ENCODE results near the gene CDK5R2. TPM values are rescaled to one million over a fixed set of nuclear protein-coding genes. Genes with fewer than 3 reads are reported as not detected.
A peak's percentile ranks its signal among the peaks of the same experiment; 100 is the strongest.

The CDK5R2 gene
- not detected for polyA plus RNA-seq (2013)

GRCh38 chr2:218959141-218959731 lies at the start of gene CDK5R2:
Gene CDK5R2 (plus strand): TSS chr2:218959666. CDS start chr2:218959821, 155 bp downstream.
- Histone ChIP-seq H3K27me3 (replicated peaks in 2 of 5; ENCODE audit: control insufficient read depth in 4 of 5, insufficient read depth in 5 of 5, low read length in 4 of 5) (peaks cover 11 to 96% (median 49%) of the 10 kb centered on the region in 5 experiments), H3K4me3 (ENCODE audit: control insufficient read depth in 1 of 7, extremely low read depth in 1 of 7, insufficient read depth in 4 of 7, low read depth in 2 of 7, low read length in 6 of 7) (peak within 1 kb of the TSS in 6 of 7 experiments; percentile 19 to 70 (median 48)), H3K4me1 (ENCODE audit: control extremely low read depth in 1 of 4, control insufficient read depth in 4 of 4, insufficient read depth in 4 of 4, low read length in 3 of 4) (peaks cover 0 to 24% (median 10%) of the 10 kb centered on the region in 4 experiments), H3K27ac (ENCODE audit: insufficient read depth in 1 of 2, low read depth in 1 of 2, low read length in 2 of 2, poor library complexity in 1 of 2, severe bottlenecking in 2 of 2) (no peak within 1 kb of the TSS), H3K36me3 (ENCODE audit: control insufficient read depth in 4 of 4, insufficient read depth in 4 of 4, low read length in 3 of 4) (no peaks in the 10 kb centered on the region), H3K9me3 (ENCODE audit: control extremely low read depth in 1 of 5, control insufficient read depth in 4 of 5, insufficient read depth in 2 of 5, low read depth in 1 of 5, low read length in 4 of 5) (peaks cover 0 to 4% (median 2%) of the 10 kb centered on the region in 5 experiments)
- ChIA-PET POLR2A (no interaction called here), CTCF (interaction anchor here (0.9 to 1.6 kb wide), 2 partner anchors 21 to 63 kb away, joined by 3 to 4 read pairs; no protein-coding TSS in a partner anchor)
- WGBS (ENCODE audit: insufficient coverage), result 3% methylated on average over 29 of the region's 37 CpGs
- peak; percentile 85 to 91 (median 90) for DNase-seq

GRCh38 chr2:218910741-218911140 lies 48.7 kb upstream of the CDK5R2 start:
- DNase-seq, result no peak
- ChIA-PET POLR2A (no interaction called here), CTCF (interaction anchor here (0.7 to 29.0 kb wide), 6 partner anchors 32 to 384 kb away, joined by 3 to 923 read pairs (median 3); partner anchors contain the start of gene WNT10A)
- peaks cover 0 to 15% (median 9%) of the 10 kb centered on the region in 4 experiments for H3K4me1 ChIP-seq (ENCODE audit: control extremely low read depth in 1 of 4, control insufficient read depth in 4 of 4, insufficient read depth in 4 of 4, low read length in 3 of 4)
- H3K27me3 ChIP-seq (replicated peaks in 2 of 5; ENCODE audit: control insufficient read depth in 4 of 5, insufficient read depth in 5 of 5, low read length in 4 of 5), result peaks cover 9 to 18% (median 14%) of the 10 kb centered on the region in 5 experiments
- whole genome bisulfite sequencing (ENCODE audit: insufficient coverage), result 100% methylated on average over 2 of the region's 6 CpGs
- no peak overlapping the region for H3K27ac ChIP-seq (ENCODE audit: insufficient read depth in 1 of 2, low read depth in 1 of 2, low read length in 2 of 2, poor library complexity in 1 of 2, severe bottlenecking in 2 of 2)
- H3K4me3 ChIP-seq (ENCODE audit: control insufficient read depth in 1 of 7, extremely low read depth in 1 of 7, insufficient read depth in 4 of 7, low read depth in 2 of 7, low read length in 6 of 7), result no peak overlapping the region
- no peaks in the 10 kb centered on the region for H3K36me3 ChIP-seq (ENCODE audit: control insufficient read depth in 4 of 4, insufficient read depth in 4 of 4, low read length in 3 of 4)
- no peaks in the 10 kb centered on the region for H3K9me3 ChIP-seq (ENCODE audit: control extremely low read depth in 1 of 5, control insufficient read depth in 4 of 5, insufficient read depth in 2 of 5, low read depth in 1 of 5, low read length in 4 of 5)

- no peak overlapping the region for H3K4me3 ChIP-seq (ENCODE audit: control insufficient read depth in 1 of 7, extremely low read depth in 1 of 7, insufficient read depth in 4 of 7, low read depth in 2 of 7, low read length in 6 of 7)
- DNase-seq, result no peak
- WGBS (ENCODE audit: insufficient coverage), result 100% methylated on average over 1 of the region's 1 CpG
- H3K27ac ChIP-seq (ENCODE audit: insufficient read depth in 1 of 2, low read depth in 1 of 2, low read length in 2 of 2, poor library complexity in 1 of 2, severe bottlenecking in 2 of 2), result no peak overlapping the region
- CTCF ChIA-PET, result no interaction called here
- H3K36me3 ChIP-seq (ENCODE audit: control insufficient read depth in 4 of 4, insufficient read depth in 4 of 4, low read length in 3 of 4), result no peaks in the 10 kb centered on the region
- peaks cover 0 to 16% (median 12%) of the 10 kb centered on the region in 5 experiments for H3K27me3 ChIP-seq (replicated peaks in 2 of 5; ENCODE audit: control insufficient read depth in 4 of 5, insufficient read depth in 5 of 5, low read length in 4 of 5)
- H3K9me3 ChIP-seq (ENCODE audit: control extremely low read depth in 1 of 5, control insufficient read depth in 4 of 5, insufficient read depth in 2 of 5, low read depth in 1 of 5, low read length in 4 of 5), result peaks cover 0 to 11% (median 10%) of the 10 kb centered on the region in 5 experiments
- POLR2A ChIA-PET, result no interaction called here
- no peaks in the 10 kb centered on the region for H3K4me1 ChIP-seq (ENCODE audit: control extremely low read depth in 1 of 4, control insufficient read depth in 4 of 4, insufficient read depth in 4 of 4, low read length in 3 of 4)
Observed at GRCh38 chr2:218920504-218920903, 39.0 kb upstream of the CDK5R2 start.

- ChIA-PET POLR2A (no interaction called here), CTCF (no interaction called here)
- Histone ChIP-seq H3K27me3 (replicated peaks in 2 of 5; ENCODE audit: control insufficient read depth in 4 of 5, insufficient read depth in 5 of 5, low read length in 4 of 5) (peaks cover 6 to 32% (median 19%) of the 10 kb centered on the region in 5 experiments), H3K4me3 (ENCODE audit: control insufficient read depth in 1 of 7, extremely low read depth in 1 of 7, insufficient read depth in 4 of 7, low read depth in 2 of 7, low read length in 6 of 7) (no peak overlapping the region), H3K36me3 (ENCODE audit: control insufficient read depth in 4 of 4, insufficient read depth in 4 of 4, low read length in 3 of 4) (no peaks in the 10 kb centered on the region), H3K27ac (ENCODE audit: insufficient read depth in 1 of 2, low read depth in 1 of 2, low read length in 2 of 2, poor library complexity in 1 of 2, severe bottlenecking in 2 of 2) (no peak overlapping the region), H3K4me1 (ENCODE audit: control extremely low read depth in 1 of 4, control insufficient read depth in 4 of 4, insufficient read depth in 4 of 4, low read length in 3 of 4) (no peaks in the 10 kb centered on the region), H3K9me3 (ENCODE audit: control extremely low read depth in 1 of 5, control insufficient read depth in 4 of 5, insufficient read depth in 2 of 5, low read depth in 1 of 5, low read length in 4 of 5) (peaks cover 0 to 11% (median 10%) of the 10 kb centered on the region in 5 experiments)
- peak in 2 of 3 donors; percentile 9 to 21 for DNase-seq
- WGBS (ENCODE audit: insufficient coverage), result no CpG with 5 or more reads among the region's 2 CpGs
Observed at GRCh38 chr2:218924757-218925156, 34.7 kb upstream of the CDK5R2 start.

DNA sequence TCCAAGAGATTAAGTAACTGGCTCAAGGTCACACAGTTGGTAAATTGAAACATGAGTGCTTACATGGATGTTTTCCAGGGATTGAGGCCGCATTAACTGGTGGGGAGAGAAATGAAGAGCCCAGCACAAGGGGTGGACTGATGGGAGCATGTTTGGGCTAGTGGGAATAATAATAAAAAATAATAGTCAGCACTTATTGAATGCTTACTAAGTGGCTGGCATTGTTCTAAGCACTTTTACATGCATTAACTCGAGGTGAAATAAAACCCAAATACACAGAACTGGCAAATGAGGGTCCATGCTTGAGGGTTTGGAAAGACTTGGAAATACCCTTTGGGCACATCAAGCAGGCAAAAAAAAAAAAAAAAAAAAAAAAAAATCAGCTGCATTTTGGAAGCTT lies 34.0 kb upstream of the CDK5R2 start:
- ChIA-PET POLR2A (no interaction called here), CTCF (interaction anchor here (1.4 kb wide), 1 partner anchor 19 kb away, joined by 3 read pairs; no protein-coding TSS in a partner anchor)
- H3K36me3 ChIP-seq (ENCODE audit: control insufficient read depth in 4 of 4, insufficient read depth in 4 of 4, low read length in 3 of 4), result no peaks in the 10 kb centered on the region
- H3K27me3 ChIP-seq (replicated peaks in 2 of 5; ENCODE audit: control insufficient read depth in 4 of 5, insufficient read depth in 5 of 5, low read length in 4 of 5), result peaks cover 6 to 32% (median 15%) of the 10 kb centered on the region in 5 experiments
- WGBS (ENCODE audit: insufficient coverage), result no CpG with 5 or more reads among the region's 2 CpGs
- no peak for DNase-seq
- H3K4me1 ChIP-seq (ENCODE audit: control extremely low read depth in 1 of 4, control insufficient read depth in 4 of 4, insufficient read depth in 4 of 4, low read length in 3 of 4), result no peaks in the 10 kb centered on the region
- H3K27ac ChIP-seq (ENCODE audit: insufficient read depth in 1 of 2, low read depth in 1 of 2, low read length in 2 of 2, poor library complexity in 1 of 2, severe bottlenecking in 2 of 2), result no peak overlapping the region
- H3K9me3 ChIP-seq (ENCODE audit: control extremely low read depth in 1 of 5, control insufficient read depth in 4 of 5, insufficient read depth in 2 of 5, low read depth in 1 of 5, low read length in 4 of 5), result peaks cover 0 to 11% (median 10%) of the 10 kb centered on the region in 5 experiments
- no peak overlapping the region for H3K4me3 ChIP-seq (ENCODE audit: control insufficient read depth in 1 of 7, extremely low read depth in 1 of 7, insufficient read depth in 4 of 7, low read depth in 2 of 7, low read length in 6 of 7)

GRCh38 chr2:218927422-218927821 lies 32.0 kb upstream of the CDK5R2 start:
- Histone ChIP-seq H3K4me1 (ENCODE audit: control extremely low read depth in 1 of 4, control insufficient read depth in 4 of 4, insufficient read depth in 4 of 4, low read length in 3 of 4) (no peaks in the 10 kb centered on the region), H3K27me3 (replicated peaks in 2 of 5; ENCODE audit: control insufficient read depth in 4 of 5, insufficient read depth in 5 of 5, low read length in 4 of 5) (peaks cover 6 to 31% (median 8%) of the 10 kb centered on the region in 5 experiments), H3K9me3 (ENCODE audit: control extremely low read depth in 1 of 5, control insufficient read depth in 4 of 5, insufficient read depth in 2 of 5, low read depth in 1 of 5, low read length in 4 of 5) (peaks cover 0 to 11% (median 10%) of the 10 kb centered on the region in 5 experiments), H3K27ac (ENCODE audit: insufficient read depth in 1 of 2, low read depth in 1 of 2, low read length in 2 of 2, poor library complexity in 1 of 2, severe bottlenecking in 2 of 2) (no peak overlapping the region), H3K4me3 (ENCODE audit: control insufficient read depth in 1 of 7, extremely low read depth in 1 of 7, insufficient read depth in 4 of 7, low read depth in 2 of 7, low read length in 6 of 7) (no peak overlapping the region), H3K36me3 (ENCODE audit: control insufficient read depth in 4 of 4, insufficient read depth in 4 of 4, low read length in 3 of 4) (no peaks in the 10 kb centered on the region)
- 100% methylated on average over 1 of the region's 2 CpGs for WGBS (ENCODE audit: insufficient coverage)
- DNase-seq, result no peak
- ChIA-PET CTCF (no interaction called here), POLR2A (no interaction called here)

DNA sequence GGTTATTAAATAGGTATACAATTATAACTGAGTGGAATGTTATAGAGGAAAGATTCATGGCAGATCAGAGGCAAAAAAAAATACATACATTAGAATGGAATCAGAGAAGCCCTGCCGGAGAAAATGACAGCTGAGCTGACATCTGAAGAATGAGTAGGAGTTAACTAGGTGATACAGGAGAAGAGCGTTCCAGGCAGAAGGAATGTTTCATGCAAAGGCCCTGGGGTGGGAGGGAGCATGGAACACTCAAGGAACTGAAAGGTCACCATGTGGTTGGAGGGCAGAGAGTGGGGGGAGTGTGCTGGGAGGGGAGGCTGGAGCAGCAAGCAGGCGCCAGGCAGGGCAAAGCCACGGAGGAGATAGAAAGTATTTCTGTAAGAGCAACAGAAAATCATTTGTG lies 31.6 kb upstream of the CDK5R2 start:
- POLR2A ChIA-PET, result no interaction called here
- H3K27me3 ChIP-seq (replicated peaks in 2 of 5; ENCODE audit: control insufficient read depth in 4 of 5, insufficient read depth in 5 of 5, low read length in 4 of 5), result peaks cover 6 to 31% (median 8%) of the 10 kb centered on the region in 5 experiments

More for the DNA sequence above, 31.6 kb upstream of the CDK5R2 start:
- H3K9me3 ChIP-seq (ENCODE audit: control extremely low read depth in 1 of 5, control insufficient read depth in 4 of 5, insufficient read depth in 2 of 5, low read depth in 1 of 5, low read length in 4 of 5), result peaks cover 0 to 11% (median 10%) of the 10 kb centered on the region in 5 experiments
- CTCF ChIA-PET, result no interaction called here
- no peak overlapping the region for H3K27ac ChIP-seq (ENCODE audit: insufficient read depth in 1 of 2, low read depth in 1 of 2, low read length in 2 of 2, poor library complexity in 1 of 2, severe bottlenecking in 2 of 2)
- H3K4me3 ChIP-seq (ENCODE audit: control insufficient read depth in 1 of 7, extremely low read depth in 1 of 7, insufficient read depth in 4 of 7, low read depth in 2 of 7, low read length in 6 of 7), result no peak overlapping the region
- no peaks in the 10 kb centered on the region for H3K4me1 ChIP-seq (ENCODE audit: control extremely low read depth in 1 of 4, control insufficient read depth in 4 of 4, insufficient read depth in 4 of 4, low read length in 3 of 4)
- H3K36me3 ChIP-seq (ENCODE audit: control insufficient read depth in 4 of 4, insufficient read depth in 4 of 4, low read length in 3 of 4), result no peaks in the 10 kb centered on the region
- 100% methylated on average over 2 of the region's 4 CpGs for WGBS (ENCODE audit: insufficient coverage)
- DNase-seq, result no peak
